PC-9 (cell line): ENCODE results near the gene INHA. TPM values are rescaled to one million over a fixed set of nuclear protein-coding genes. Genes with fewer than 3 reads are reported as not detected.

Experiments used
- BruUV-seq: library from RNA; stranded (reverse); fragments of 400-500 nt; replicated peaks from 2 replicates; lab custom pipeline; 2021; lab: Mats Ljungman, UMichigan
- CTCF ChIA-PET: fragments of 300-600 bp; sonication (Branson Sonifier 250); formaldehyde crosslinking; loops from one replicate; lab custom pipeline; 2022; ENCODE audit warnings: antibody characterized with exemption; lab: Charles Lee
- POLR2A ChIA-PET: fragments of 300-600 bp; sonication (Branson Sonifier 250); formaldehyde crosslinking; loops from one replicate; lab custom pipeline; 2022; ENCODE audit warnings: antibody characterized with exemption; ENCODE audit not compliant: unreplicated experiment; lab: Charles Lee
- DNase-seq, 2 experiments: peaks; one replicate each; pipeline versions ENCODE4 v3.0.0 to v3.0.0-alpha.2; 2015 to 2022; ENCODE audit warnings: mixed read lengths in 1 of 2
- H2AFZ ChIP-seq: fragments of 200-600 bp; sonication (generic); 2 replicates; pipeline ENCODE4 v1.8.1; 2017; ENCODE audit warnings: antibody characterized with exemption
- H3F3A ChIP-seq: fragments of 200-600 bp; sonication (generic); 2 replicates; pipeline ENCODE4 v1.8.1; 2017; ENCODE audit warnings: antibody characterized with exemption, mild to moderate bottlenecking, low read depth; ENCODE audit not compliant: insufficient read depth
- H3K27ac ChIP-seq: fragments of 200-600 bp; sonication (generic); 2 replicates; pipeline ENCODE4 v1.6.1; 2016; ENCODE audit warnings: mixed run types
- H3K27me3 ChIP-seq: fragments of 200-600 bp; sonication (generic); 2 replicates; pipeline ENCODE4 v1.6.1; 2016; ENCODE audit warnings: low read depth, mixed run types; ENCODE audit not compliant: insufficient read depth
- H3K36me3 ChIP-seq: fragments of 200-600 bp; sonication (generic); 2 replicates; pipeline ENCODE4 v1.6.1; 2016; ENCODE audit warnings: low read depth, mixed run types
- H3K4me1 ChIP-seq: fragments of 200-600 bp; sonication (generic); replicated peaks from 2 replicates; pipeline ENCODE4 v1.6.1; 2016; ENCODE audit warnings: mixed run types; ENCODE audit not compliant: insufficient read depth
- H3K4me2 ChIP-seq: fragments of 200-600 bp; sonication (generic); 2 replicates; pipeline ENCODE4 v1.6.1; 2017; ENCODE audit warnings: mixed run types
- H3K4me3 ChIP-seq: fragments of 200-600 bp; sonication (generic); 2 replicates; pipeline ENCODE4 v1.6.1; 2016; ENCODE audit warnings: mixed run types
- H3K79me2 ChIP-seq: fragments of 200-600 bp; sonication (generic); 2 replicates; pipeline ENCODE4 v1.6.1; 2017; ENCODE audit warnings: low read depth, mixed run types
- H3K9me2 ChIP-seq: fragments of 200-600 bp; sonication (generic); 2 replicates; pipeline ENCODE4 v1.8.1; 2017; ENCODE audit warnings: mild to moderate bottlenecking; ENCODE audit not compliant: insufficient read depth
- H3K9me3 ChIP-seq: fragments of 200-600 bp; sonication (generic); 2 replicates; pipeline ENCODE4 v1.8.1; 2016; ENCODE audit warnings: low read depth; ENCODE audit not compliant: insufficient read depth
- H4K20me1 ChIP-seq: fragments of 200-600 bp; sonication (generic); 2 replicates; pipeline ENCODE4 v1.8.1; 2017; ENCODE audit not compliant: insufficient read depth
- CTCF ChIP-seq: fragments of 200-600 bp; sonication (generic); conservative IDR thresholded peaks from 2 replicates; pipeline ENCODE4 v1.6.1; 2017; ENCODE audit warnings: mixed run types, antibody characterized with exemption, mild to moderate bottlenecking, moderate library complexity
- EZH2 ChIP-seq: fragments of 200-600 bp; sonication (generic); IDR thresholded peaks from 2 replicates; pipeline ENCODE4 v1.8.0; 2017; ENCODE audit warnings: antibody characterized with exemption, low read depth
- intact Hi-C: fragments of 100-400 bp; cut with micrococcal nuclease; formaldehyde crosslinking; loops from one replicate; pipeline ENCODE4 v1.10.0; 2022; ENCODE audit not compliant: unreplicated experiment
- total RNA-seq: library from RNA; stranded (reverse); gene quantifications from 2 replicates; pipeline ENCODE4 v1.2.3, GENCODE V29; 2021

INHA gene
- total RNA-seq, 1 experiment from 2014 or later: 5.2 TPM

GRCh38 chr2:219538956-219539788 is 32.9 kb upstream of the INHA start:
- no peak overlapping the region for H2AFZ ChIP-seq
- TF ChIP-seq EZH2 (no peak), CTCF (no peak)
- no TSS peak for BruUV-seq
- H3K9me3 ChIP-seq: no peaks in the 10 kb centered on the region
- H3K36me3 ChIP-seq: peaks cover 10% of the 10 kb centered on the region
- intact Hi-C loops: no loop called here
- no peaks in the 10 kb centered on the region for H3K27me3 ChIP-seq
- H3K4me1 ChIP-seq: no peaks in the 10 kb centered on the region; the same call in 1 of the 2 replicates
- ChIA-PET CTCF (no interaction called here), POLR2A (interaction anchor here (0.6 kb wide), 1 partner anchor 106 kb away, joined by 6 read pairs; no protein-coding TSS in a partner anchor)
- H4K20me1 ChIP-seq: peaks cover 23% of the 10 kb centered on the region
- DNase-seq: no peak
- peaks cover 17% of the 10 kb centered on the region for H3K79me2 ChIP-seq
- H3K4me2 ChIP-seq: no peak overlapping the region
- H3K4me3 ChIP-seq: no peak overlapping the region
- H3F3A ChIP-seq: peaks cover 17% of the 10 kb centered on the region; the same call in 1 of the 2 replicates
- no peak overlapping the region for H3K27ac ChIP-seq
- H3K9me2 ChIP-seq: no peaks in the 10 kb centered on the region

GRCh38 chr2:219539926-219540678 is 32.0 kb upstream of the INHA start:
- Histone ChIP-seq H3K27me3 (no peaks in the 10 kb centered on the region), H3K9me3 (no peaks in the 10 kb centered on the region), H3K79me2 (peaks cover 17% of the 10 kb centered on the region), H3K4me2 (no peak overlapping the region), H3F3A (peaks cover 17% of the 10 kb centered on the region; the same call in 1 of the 2 replicates), H3K4me3 (no peak overlapping the region), H3K36me3 (peaks cover 10% of the 10 kb centered on the region), H3K9me2 (no peaks in the 10 kb centered on the region), H4K20me1 (peaks cover 23% of the 10 kb centered on the region), H3K4me1 (no peaks in the 10 kb centered on the region; the same call in 1 of the 2 replicates), H3K27ac (no peak overlapping the region), H2AFZ (no peak overlapping the region)
- no TSS peak for BruUV-seq
- ChIA-PET POLR2A (interaction anchor here (0.6 kb wide), 1 partner anchor 105 kb away, joined by 6 read pairs; no protein-coding TSS in a partner anchor), CTCF (interaction anchor here (0.5 kb wide), 1 partner anchor 150 kb away, joined by 5 read pairs; no protein-coding TSS in a partner anchor)
- intact Hi-C loops: no loop called here
- DNase-seq: no peak
- no peak for TF ChIP-seq CTCF
- no peak for TF ChIP-seq EZH2

- H3K4me1 ChIP-seq: no peaks in the 10 kb centered on the region; the same call in 1 of the 2 replicates
- no peaks in the 10 kb centered on the region for H3K9me3 ChIP-seq
- H2AFZ ChIP-seq: no peak overlapping the region
- intact Hi-C loops: loop anchor here (1.0 kb wide), 1 partner anchor 101 kb away; no protein-coding TSS in a partner anchor
- H4K20me1 ChIP-seq: peaks cover 23% of the 10 kb centered on the region
- no peak for TF ChIP-seq CTCF
- TF ChIP-seq EZH2: no peak
- H3K36me3 ChIP-seq: peaks cover 10% of the 10 kb centered on the region
- H3K79me2 ChIP-seq: peaks cover 17% of the 10 kb centered on the region
- DNase-seq: no peak
- no peaks in the 10 kb centered on the region for H3K27me3 ChIP-seq
- BruUV-seq: no TSS peak
- H3F3A ChIP-seq: peaks cover 17% of the 10 kb centered on the region; the same call in 1 of the 2 replicates
- no peaks in the 10 kb centered on the region for H3K9me2 ChIP-seq
- H3K4me2 ChIP-seq: no peak overlapping the region
- H3K4me3 ChIP-seq: no peak overlapping the region
- CTCF ChIA-PET: interaction anchor here (0.5 to 1.9 kb wide), 3 partner anchors 148 to 286 kb away, joined by 5 to 8 read pairs (median 6); no protein-coding TSS in a partner anchor
- no peak overlapping the region for H3K27ac ChIP-seq
- POLR2A ChIA-PET: no interaction called here
Measured at GRCh38 chr2:219540784-219541504, 31.2 kb upstream of the INHA start.
